Measurements from ENCODE around the gene CCR8.

Gene CCR8

GRCh38 chr3:39329493-39329892 is at the start of gene CCR8:
Gene CCR8, plus strand, starts transcription at chr3:39329709. Its CDS starts 2,623 bp downstream, at chr3:39332332.
- DNase-seq: no peak

- DNase-seq: no peak
Observed at GRCh38 chr3:39279745-39280517, 49.6 kb upstream of the CCR8 start, which contains the start of gene CX3CR1. Gene CX3CR1, minus strand, starts transcription at chr3:39280036. Its CDS starts 13,527 bp downstream, at chr3:39266509.

- no peak for DNase-seq
Observed at GRCh38 chr3:39280571-39280970, 48.9 kb upstream of the CCR8 start.

- DNase-seq: no peak
Observed at GRCh38 chr3:39281533-39281932, 48.0 kb upstream of the CCR8 start.

GRCh38 chr3:39282057-39282456 is 47.5 kb upstream of the CCR8 start:
- DNase-seq: no peak

- DNase-seq: no peak
Observed at GRCh38 chr3:39284457-39284881, 45.0 kb upstream of the CCR8 start.

GRCh38 chr3:39285332-39285731 is 44.2 kb upstream of the CCR8 start:
- no peak for DNase-seq

- no peak for DNase-seq
Observed at GRCh38 chr3:39286771-39287170, 42.7 kb upstream of the CCR8 start.

- DNase-seq: no peak
Observed at GRCh38 chr3:39287216-39288164, 42.0 kb upstream of the CCR8 start.

- DNase-seq: peak; percentile 61
Observed at GRCh38 chr3:39288300-39288808, 41.2 kb upstream of the CCR8 start.

GRCh38 chr3:39289107-39289506 is 40.4 kb upstream of the CCR8 start:
- no peak for DNase-seq

GRCh38 chr3:39290255-39290654 is 39.3 kb upstream of the CCR8 start:
- DNase-seq: no peak

GRCh38 chr3:39291903-39292329 is 37.6 kb upstream of the CCR8 start:
- no peak for DNase-seq

GRCh38 chr3:39292961-39293360 is 36.5 kb upstream of the CCR8 start:
- no peak for DNase-seq

- DNase-seq: no peak
Observed at GRCh38 chr3:39294446-39295183, 34.9 kb upstream of the CCR8 start.

- no peak for DNase-seq
Observed at GRCh38 chr3:39295184-39295775, 34.2 kb upstream of the CCR8 start.

GRCh38 chr3:39296197-39297077 is 33.1 kb upstream of the CCR8 start:
- no peak for DNase-seq

- no peak for DNase-seq
Observed at GRCh38 chr3:39299279-39299678, 30.2 kb upstream of the CCR8 start.

GRCh38 chr3:39302178-39302577 is 27.3 kb upstream of the CCR8 start:
- DNase-seq: no peak

GRCh38 chr3:39313289-39313688 is 16.2 kb upstream of the CCR8 start:
- no peak for DNase-seq

- no peak for DNase-seq
Observed at GRCh38 chr3:39315420-39315819, 14.1 kb upstream of the CCR8 start.

Measured in DMS 273 treated with DMSO at 0.1 percent for 48 hours (cell line).